A375 (cell line): ENCODE results near the gene WASHC2A. TPM values are rescaled to one million over a fixed set of nuclear protein-coding genes. Genes with fewer than 3 reads are reported as not detected.

Source experiments
- total RNA-seq: library from RNA; depleted of rRNA; stranded (reverse); fragments of >200 nt; shearing (Covaris generic); gene quantifications from 2 replicates; pipeline ENCODE4 v1.2.3, GENCODE V29; 2014; rRNA removed

Gene WASHC2A
- total RNA-seq, result 8.3 and 19.0 TPM in 2 replicates

GRCh38 chr10:50067546-50068351 lies at the start of gene WASHC2A:
Gene WASHC2A (plus strand): TSS chr10:50067954. CDS start chr10:50068006, 52 bp downstream.

Other genes with a start within 250 kb of the WASHC2A start
- gene PARG, start 125.9 kb upstream of the WASHC2A start, total RNA-seq, result 24.6 and 28.0 TPM in 2 replicates
- gene TIMM23B, start 125.9 kb upstream of the WASHC2A start, total RNA-seq, result 22.9 and 32.3 TPM in 2 replicates
- gene AGAP6, start 79.5 kb upstream of the WASHC2A start, total RNA-seq, result 9.9 and 10.5 TPM in 2 replicates
- gene ASAH2, start 183.6 kb downstream of the WASHC2A start, total RNA-seq, result 4.0 and 4.9 TPM in 2 replicates